Endometrial microvascular endothelial cells (primary cell): Measurements from ENCODE around the gene ACR. TPM values are rescaled to one million over a fixed set of nuclear protein-coding genes. Genes with fewer than 3 reads are reported as not detected.

Source experiments
- in situ Hi-C: cut with HindIII; loops from 2 replicates; pipeline ENCODE4 v1.10.0; 2017; ENCODE audit warnings: low sequenced_read_pairs, low pct_unique_long_range_greater_than_20kb; ENCODE audit errors: inconsistent ontology term
- total RNA-seq: library from RNA; depleted of rRNA; stranded (reverse); fragments of >200 nt; gene quantifications from one replicate; pipeline ENCODE4 v1.2.3, GENCODE V29; 2015; ENCODE audit errors: inconsistent ontology term

ACR gene
- total RNA-seq, 1 donor from 2014 or later, result 0.65 TPM

GRCh38 chr22:50701428-50702154 lies 36.4 kb upstream of the ACR start:
- in situ Hi-C loops, result no loop called here

GRCh38 chr22:50702261-50702671 lies 35.7 kb upstream of the ACR start:
- in situ Hi-C loops, result no loop called here

GRCh38 chr22:50702821-50703725 lies 34.9 kb upstream of the ACR start:
- in situ Hi-C loops, result no loop called here

- in situ Hi-C loops, result no loop called here
Measured at GRCh38 chr22:50703726-50704509, 34.1 kb upstream of the ACR start.

GRCh38 chr22:50704510-50705218 lies 33.3 kb upstream of the ACR start:
- in situ Hi-C loops, result no loop called here

GRCh38 chr22:50705219-50705691 lies 32.7 kb upstream of the ACR start:
- in situ Hi-C loops, result no loop called here

- in situ Hi-C loops, result no loop called here
Measured at GRCh38 chr22:50705851-50706351, 32.1 kb upstream of the ACR start.

- in situ Hi-C loops, result no loop called here
Measured at GRCh38 chr22:50706481-50707125, 31.4 kb upstream of the ACR start.

GRCh38 chr22:50708474-50708873 lies 29.5 kb upstream of the ACR start:
- in situ Hi-C loops, result no loop called here

- in situ Hi-C loops, result no loop called here
Measured at GRCh38 chr22:50708996-50709395, 29.0 kb upstream of the ACR start.

- in situ Hi-C loops, result no loop called here
Measured at GRCh38 chr22:50710221-50710620, 27.8 kb upstream of the ACR start.

- in situ Hi-C loops, result no loop called here
Measured at GRCh38 chr22:50710886-50711285, 27.1 kb upstream of the ACR start.

GRCh38 chr22:50711446-50712340 lies 26.3 kb upstream of the ACR start:
- in situ Hi-C loops, result no loop called here

- in situ Hi-C loops, result no loop called here
Measured at GRCh38 chr22:50712341-50713007, 25.5 kb upstream of the ACR start.

GRCh38 chr22:50713008-50713385 lies 25.0 kb upstream of the ACR start:
- in situ Hi-C loops, result no loop called here

- in situ Hi-C loops, result no loop called here
Measured at GRCh38 chr22:50713571-50714056, 24.4 kb upstream of the ACR start.
